ENCODE data around the gene PWP1.
"Not testable (repeated sequence)": the region's sequence is repeated elsewhere in the genome, so short reads cannot be mapped to it uniquely, and the experiment has no call there.

PWP1 gene

DNA sequence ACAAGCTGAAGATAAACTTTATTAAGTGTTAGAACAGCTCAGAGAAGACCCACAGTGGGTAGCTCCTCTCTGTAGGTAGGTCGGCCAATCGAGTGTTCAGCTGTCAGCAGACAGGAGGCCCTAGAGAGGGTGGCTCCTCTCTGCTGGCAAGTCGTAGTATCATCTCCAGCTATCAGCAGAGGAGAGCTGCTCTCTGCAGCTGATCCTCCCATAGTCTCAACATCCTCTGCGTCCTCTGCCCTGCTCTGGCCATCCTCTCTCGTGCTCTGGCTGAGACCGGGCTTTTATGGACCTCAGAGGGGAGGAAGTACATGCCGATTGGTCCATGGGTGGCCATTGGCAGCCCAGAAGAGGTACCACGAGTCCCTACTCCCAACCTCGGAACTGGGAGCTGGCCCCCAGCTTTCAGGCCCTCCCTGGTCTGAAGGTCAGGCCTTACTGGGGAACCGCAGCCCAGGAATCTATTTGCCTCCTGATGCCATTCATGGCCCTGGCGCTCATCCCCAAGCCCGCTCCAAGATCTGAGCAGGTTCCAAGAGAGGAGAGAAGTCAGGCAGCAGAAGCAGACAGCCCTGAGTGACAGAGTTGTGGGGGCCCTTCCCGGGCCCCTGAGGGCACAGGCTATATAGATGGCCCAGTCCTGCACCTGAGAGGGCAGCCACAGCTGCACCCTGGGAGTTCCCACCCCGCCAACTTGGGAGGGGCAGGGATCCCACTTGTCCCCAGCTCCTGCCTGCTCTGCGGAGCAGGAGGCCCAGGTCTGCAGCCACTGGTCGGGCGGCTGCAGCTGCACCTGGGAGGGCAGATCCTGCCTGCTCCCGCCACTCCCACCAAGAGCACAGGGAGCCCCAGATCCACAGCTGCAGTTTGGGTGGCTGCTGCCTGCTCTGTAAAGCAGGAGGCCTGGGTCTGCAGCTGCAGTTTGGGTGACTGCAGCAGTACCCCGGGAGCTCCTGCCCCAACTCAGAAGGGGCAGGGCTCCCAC lies 3.5 kb upstream of the PWP1 start:
- H3K9me3 ChIP-seq (ENCODE audit: control insufficient read depth, insufficient read depth, low read length): no peaks in the 10 kb centered on the region

DNA sequence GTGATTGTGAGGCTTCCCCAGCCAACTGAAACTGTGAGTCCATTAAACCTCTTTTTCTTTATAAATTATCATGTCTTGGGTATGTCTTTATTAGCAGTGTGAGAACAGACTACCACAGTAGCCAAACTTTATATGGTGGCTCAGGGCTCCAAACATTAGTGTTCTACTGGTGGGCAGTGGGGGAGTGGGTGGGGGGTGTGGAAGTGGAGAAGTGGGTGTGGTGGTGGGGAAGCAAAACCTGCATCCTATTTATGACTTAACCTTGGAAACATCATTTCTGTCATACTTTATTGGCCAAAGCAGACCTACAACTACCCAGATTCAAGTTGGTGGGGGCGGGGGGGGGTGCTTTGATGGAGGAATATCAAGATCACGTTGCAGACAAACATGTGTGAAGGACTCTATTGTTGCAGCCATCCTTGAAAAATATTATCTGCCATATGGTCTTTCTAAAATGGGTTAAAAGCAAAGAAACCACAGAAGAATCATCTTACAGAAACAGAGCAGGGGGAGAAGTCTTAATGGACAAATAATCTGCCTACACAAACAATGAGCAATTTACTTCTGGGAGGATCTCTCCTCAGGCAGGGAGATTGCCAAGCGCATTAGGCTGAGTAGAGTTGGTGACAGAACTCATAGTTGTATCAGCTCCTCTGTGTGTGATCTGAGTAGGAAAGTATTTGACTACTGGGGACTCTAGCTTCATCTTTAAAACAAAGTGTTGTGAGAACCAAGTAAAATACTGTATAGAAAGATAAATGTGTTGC lies 1.4 kb upstream of the PWP1 start:
- Histone ChIP-seq H3K36me3 (ENCODE audit: insufficient read depth, low read length) (no peaks in the 10 kb centered on the region), H3K9ac (ENCODE audit: low read depth, low read length) (peak overlapping the region; percentile 88; the same call in 1 of the 2 replicates), H3K4me1 (ENCODE audit: insufficient read depth, low read length) (peaks cover 6% of the 10 kb centered on the region; the same call in 1 of the 2 replicates), H3K9me3 (ENCODE audit: control insufficient read depth, insufficient read depth, low read length) (no peaks in the 10 kb centered on the region)

More for the DNA sequence above, 3.5 kb upstream of the PWP1 start:
- H3K4me1 ChIP-seq (ENCODE audit: insufficient read depth, low read length): peaks cover 6% of the 10 kb centered on the region; the same call in 1 of the 2 replicates
- no peak overlapping the region for H3K9ac ChIP-seq (ENCODE audit: low read depth, low read length)
- H3K36me3 ChIP-seq (ENCODE audit: insufficient read depth, low read length): no peaks in the 10 kb centered on the region

DNA sequence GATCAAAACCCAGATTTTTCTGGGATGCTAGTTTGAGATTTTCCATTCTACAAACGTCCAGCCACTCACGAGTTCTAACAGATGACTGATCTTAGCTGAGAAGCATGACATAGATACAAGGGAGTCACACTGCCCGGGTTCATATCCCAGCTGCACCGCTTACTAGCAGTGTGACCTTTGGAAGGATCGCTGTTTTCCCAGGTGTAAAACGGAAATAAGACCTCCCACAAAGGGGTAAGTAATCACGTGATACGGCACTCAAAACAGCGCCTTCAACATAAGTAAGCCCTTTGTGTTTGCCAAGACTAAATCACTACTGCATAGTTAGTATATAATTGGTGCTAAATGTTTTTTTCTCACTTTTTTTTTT lies 624 bp upstream of the PWP1 start:
- H3K9ac ChIP-seq (ENCODE audit: low read depth, low read length): peak overlapping the region; percentile 88
- H3K9me3 ChIP-seq (ENCODE audit: control insufficient read depth, insufficient read depth, low read length): no peaks in the 10 kb centered on the region
- peaks cover 3% of the 10 kb centered on the region; the same call in 1 of the 2 replicates for H3K36me3 ChIP-seq (ENCODE audit: insufficient read depth, low read length)
- peaks cover 6% of the 10 kb centered on the region; the same call in 1 of the 2 replicates for H3K4me1 ChIP-seq (ENCODE audit: insufficient read depth, low read length)

- H3K36me3 ChIP-seq (ENCODE audit: insufficient read depth, low read length): peaks cover 46% of the 10 kb centered on the region
- not testable (repeated sequence) for H3K9ac ChIP-seq (ENCODE audit: low read depth, low read length); H3K4me1 ChIP-seq (ENCODE audit: insufficient read depth, low read length); H3K9me3 ChIP-seq (ENCODE audit: control insufficient read depth, insufficient read depth, low read length)
Measured at GRCh38 chr12:107695772-107696171, 10.2 kb downstream of the PWP1 start.

DNA sequence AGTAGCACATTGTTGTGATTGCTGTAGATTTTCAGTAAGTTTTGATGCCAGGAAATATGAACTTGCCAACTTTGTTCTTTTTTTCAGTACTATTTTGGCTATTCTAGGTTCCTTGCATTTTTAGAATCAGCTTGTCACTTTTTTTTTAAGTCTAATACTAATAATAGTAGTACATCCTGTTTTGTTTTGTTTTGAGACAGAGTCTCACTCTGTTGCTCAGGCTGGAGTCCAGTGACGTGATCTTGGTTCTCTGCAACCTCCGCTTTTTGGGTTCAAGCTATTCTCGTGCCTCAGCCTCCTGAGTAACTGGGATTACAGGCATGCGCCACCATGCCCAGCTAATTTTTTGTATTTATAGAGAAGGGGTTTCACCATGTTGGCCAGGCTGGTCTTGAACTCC lies 16.5 kb downstream of the PWP1 start:
- Histone ChIP-seq H3K4me1 (ENCODE audit: insufficient read depth, low read length) (no peaks in the 10 kb centered on the region), H3K36me3 (ENCODE audit: insufficient read depth, low read length) (peaks cover 38% of the 10 kb centered on the region), H3K9ac (ENCODE audit: low read depth, low read length) (no peak overlapping the region), H3K9me3 (ENCODE audit: control insufficient read depth, insufficient read depth, low read length) (no peaks in the 10 kb centered on the region; the same call in 1 of the 2 replicates)

- no peak overlapping the region for H3K9ac ChIP-seq (ENCODE audit: low read depth, low read length)
- H3K9me3 ChIP-seq (ENCODE audit: control insufficient read depth, insufficient read depth, low read length): no peaks in the 10 kb centered on the region; the same call in 1 of the 2 replicates
- H3K4me1 ChIP-seq (ENCODE audit: insufficient read depth, low read length): no peaks in the 10 kb centered on the region
- peaks cover 32% of the 10 kb centered on the region for H3K36me3 ChIP-seq (ENCODE audit: insufficient read depth, low read length)
Measured at GRCh38 chr12:107704041-107704440, 18.4 kb downstream of the PWP1 start.

DNA sequence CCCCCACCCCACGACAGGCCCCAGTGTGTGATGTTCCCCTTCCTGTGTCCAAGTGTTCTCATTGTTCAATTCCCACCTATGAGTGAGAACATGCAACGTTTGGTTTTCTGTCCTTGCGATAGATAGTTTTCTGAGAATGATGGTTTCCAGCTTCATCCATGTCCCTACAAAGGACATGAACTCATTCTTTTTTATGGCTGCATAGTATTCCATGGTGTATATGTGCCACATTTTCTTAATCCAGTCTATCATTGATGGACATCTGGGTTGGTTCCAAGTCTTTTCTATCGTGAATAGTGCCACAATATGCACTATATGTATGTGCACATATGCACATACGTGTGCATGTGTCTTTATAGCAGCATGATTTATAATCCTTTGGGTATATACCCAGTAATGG lies 19.9 kb downstream of the PWP1 start:
- peaks cover 35% of the 10 kb centered on the region for H3K36me3 ChIP-seq (ENCODE audit: insufficient read depth, low read length)
- not testable (repeated sequence) for H3K9ac ChIP-seq (ENCODE audit: low read depth, low read length); H3K9me3 ChIP-seq (ENCODE audit: control insufficient read depth, insufficient read depth, low read length); H3K4me1 ChIP-seq (ENCODE audit: insufficient read depth, low read length)

DNA sequence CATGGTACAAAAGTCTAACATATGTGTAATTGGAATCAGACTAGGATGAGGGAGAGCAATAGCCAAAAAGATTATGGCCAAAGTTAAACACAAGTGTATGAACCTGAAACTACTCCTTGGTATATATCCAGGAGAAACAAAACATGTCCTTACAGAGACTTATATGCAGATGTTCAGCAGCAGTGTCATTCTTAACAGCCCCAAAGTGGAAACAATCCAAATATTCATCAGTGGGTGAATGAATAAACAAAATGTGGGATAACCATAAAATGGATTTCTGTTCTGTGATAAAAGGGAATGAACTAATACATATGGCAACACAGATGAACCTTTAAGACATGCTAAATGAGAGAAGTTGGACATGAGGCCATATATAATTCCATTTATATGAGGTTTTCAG lies 30.2 kb downstream of the PWP1 start:
- H3K36me3 ChIP-seq (ENCODE audit: insufficient read depth, low read length): peaks cover 25% of the 10 kb centered on the region
- H3K4me1 ChIP-seq (ENCODE audit: insufficient read depth, low read length): no peaks in the 10 kb centered on the region

GRCh38 chr12:107718606-107719005 lies 33.0 kb downstream of the PWP1 start:
- no peaks in the 10 kb centered on the region for H3K9me3 ChIP-seq (ENCODE audit: control insufficient read depth, insufficient read depth, low read length)
- peaks cover 5% of the 10 kb centered on the region; the same call in 1 of the 2 replicates for H3K36me3 ChIP-seq (ENCODE audit: insufficient read depth, low read length)
- H3K4me1 ChIP-seq (ENCODE audit: insufficient read depth, low read length): no peaks in the 10 kb centered on the region
- no peak overlapping the region for H3K9ac ChIP-seq (ENCODE audit: low read depth, low read length)

More for the DNA sequence above, 30.2 kb downstream of the PWP1 start:
- Histone ChIP-seq H3K9me3 (ENCODE audit: control insufficient read depth, insufficient read depth, low read length) (no peaks in the 10 kb centered on the region), H3K9ac (ENCODE audit: low read depth, low read length) (no peak overlapping the region)

GRCh38 chr12:107727327-107727726 lies 41.7 kb downstream of the PWP1 start:
- H3K36me3 ChIP-seq (ENCODE audit: insufficient read depth, low read length); H3K4me1 ChIP-seq (ENCODE audit: insufficient read depth, low read length); H3K9me3 ChIP-seq (ENCODE audit: control insufficient read depth, insufficient read depth, low read length); H3K9ac ChIP-seq (ENCODE audit: low read depth, low read length): not testable (repeated sequence)

DNA sequence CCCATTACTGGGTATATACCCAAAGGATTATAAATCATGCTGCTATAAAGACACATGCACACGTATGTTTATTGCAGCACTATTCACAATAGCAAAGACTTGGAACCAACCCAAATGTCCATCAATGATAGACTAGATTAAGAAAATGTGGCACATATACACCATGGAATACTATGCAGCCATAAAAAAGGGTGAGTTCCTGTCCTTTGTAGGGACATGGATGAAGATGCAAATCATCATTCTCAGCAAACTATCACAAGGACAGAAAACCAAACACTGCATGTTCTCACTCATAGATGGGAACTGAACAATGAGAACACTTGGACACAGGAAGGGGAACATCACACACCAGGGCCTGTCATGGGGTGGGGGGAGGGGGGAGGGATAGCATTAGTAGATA lies 42.1 kb downstream of the PWP1 start:
- H3K9ac ChIP-seq (ENCODE audit: low read depth, low read length); H3K4me1 ChIP-seq (ENCODE audit: insufficient read depth, low read length); H3K9me3 ChIP-seq (ENCODE audit: control insufficient read depth, insufficient read depth, low read length); H3K36me3 ChIP-seq (ENCODE audit: insufficient read depth, low read length): not testable (repeated sequence)

DNA sequence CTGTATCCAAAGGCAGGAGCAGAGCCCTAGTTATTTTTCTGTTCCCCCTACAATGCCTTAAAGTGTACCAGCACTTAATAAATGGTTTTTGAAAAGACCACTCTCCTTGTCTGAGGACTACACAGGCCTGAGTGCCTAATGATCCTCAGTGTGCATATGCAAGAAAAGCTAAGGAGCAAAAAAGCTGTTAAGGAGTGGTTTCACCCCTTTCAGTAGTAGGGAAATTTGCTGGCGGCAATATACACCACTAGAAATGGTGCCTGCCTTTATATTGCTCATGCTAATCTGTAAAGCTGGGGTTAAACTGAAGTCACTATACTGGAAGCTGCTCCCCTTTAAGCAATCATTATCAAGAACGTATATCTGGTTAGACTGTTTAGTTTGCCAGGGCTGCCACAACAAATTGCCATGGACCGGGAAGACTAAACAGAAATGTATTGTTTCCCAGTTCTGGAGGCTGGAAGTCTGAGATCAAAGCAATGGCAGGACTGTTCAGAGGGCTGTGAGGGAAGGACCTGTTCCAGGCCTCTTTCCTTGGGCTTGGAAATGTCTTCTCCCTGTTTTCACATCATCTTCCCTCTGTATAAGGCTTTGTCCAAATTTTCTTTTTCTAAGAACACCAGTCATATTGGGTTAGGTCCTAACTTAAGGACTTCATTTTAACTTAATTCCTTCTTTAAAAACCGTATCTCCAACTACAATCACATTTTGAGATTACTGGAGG lies 45.2 kb downstream of the PWP1 start:
- Histone ChIP-seq H3K9ac (ENCODE audit: low read depth, low read length) (no peak overlapping the region), H3K9me3 (ENCODE audit: control insufficient read depth, insufficient read depth, low read length) (no peaks in the 10 kb centered on the region), H3K4me1 (ENCODE audit: insufficient read depth, low read length) (no peaks in the 10 kb centered on the region), H3K36me3 (ENCODE audit: insufficient read depth, low read length) (peaks cover 8% of the 10 kb centered on the region; the same call in 1 of the 2 replicates)

GRCh38 chr12:107731366-107731765 lies 45.8 kb downstream of the PWP1 start:
- H3K36me3 ChIP-seq (ENCODE audit: insufficient read depth, low read length): peaks cover 8% of the 10 kb centered on the region; the same call in 1 of the 2 replicates
- no peak overlapping the region for H3K9ac ChIP-seq (ENCODE audit: low read depth, low read length)
- H3K4me1 ChIP-seq (ENCODE audit: insufficient read depth, low read length): no peaks in the 10 kb centered on the region
- no peaks in the 10 kb centered on the region for H3K9me3 ChIP-seq (ENCODE audit: control insufficient read depth, insufficient read depth, low read length)

GRCh38 chr12:107732365-107732764 lies 46.8 kb downstream of the PWP1 start:
- Histone ChIP-seq H3K9me3 (ENCODE audit: control insufficient read depth, insufficient read depth, low read length) (no peaks in the 10 kb centered on the region), H3K4me1 (ENCODE audit: insufficient read depth, low read length) (no peaks in the 10 kb centered on the region), H3K36me3 (ENCODE audit: insufficient read depth, low read length) (peaks cover 8% of the 10 kb centered on the region), H3K9ac (ENCODE audit: low read depth, low read length) (no peak overlapping the region)
